SK-N-MC (cell line): ENCODE data around the gene NKD1.

ENCODE experiments used
- EZH2 ChIP-seq: fragments of 200-600 bp; sonication (generic); IDR thresholded peaks from one replicate; pipeline ENCODE4 v1.6.1; 2017; ENCODE audit warnings: antibody characterized with exemption
- POLR2AphosphoS5 ChIP-seq: IDR thresholded peaks from 2 replicates; pipeline ENCODE4 v1.6.1; 2012; ENCODE audit warnings: mild to moderate bottlenecking, low read depth, low read length, borderline replicate concordance

GRCh38 chr16:50570354-50570753 is 22.2 kb downstream of the NKD1 start:
- TF ChIP-seq EZH2: no peak
- TF ChIP-seq POLR2AphosphoS5: no peak
